Thyroid gland (tissue), 4 donors: ENCODE data around the gene LRBA.

Experiments
- CTCF ChIP-seq, 6 experiments: fragments of 200-600 bp in 3 of 6; fragments of 450-650 bp in 3 of 6; sonication (generic) in 3 of 6; IDR thresholded peaks; one replicate each; pipeline ENCODE4 v1.5.1; 2016 to 2019; ENCODE audit warnings: antibody characterized with exemption in 6 of 6, mild to moderate bottlenecking in 2 of 6, inconsistent platforms in 1 of 6, moderate library complexity in 1 of 6
- POLR2A ChIP-seq, 2 donors: fragments of 450-650 bp; IDR thresholded peaks; one replicate each; pipeline ENCODE4 v1.6.1; 2017; ENCODE audit warnings: antibody characterized with exemption in 2 of 2, mild to moderate bottlenecking in 2 of 2, moderate library complexity in 1 of 2

DNA sequence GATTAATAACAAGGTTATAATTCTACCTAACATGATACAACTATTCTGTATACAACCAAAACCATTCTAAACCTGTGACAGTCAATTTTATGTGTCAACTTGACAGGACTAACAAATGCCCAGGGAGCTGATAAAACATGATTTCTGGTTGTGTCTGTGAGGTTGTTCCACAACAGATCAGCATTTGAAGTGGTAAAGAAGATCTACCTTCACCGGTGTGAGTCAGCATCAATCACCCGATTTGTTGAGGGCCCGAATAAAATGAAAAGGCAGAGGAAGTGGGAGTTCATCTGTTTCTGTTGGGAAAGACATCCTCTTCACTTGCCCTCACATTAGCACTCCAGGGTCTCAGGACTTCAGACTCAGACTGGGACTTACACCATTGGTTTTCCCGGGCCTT, 245.2 kb downstream of the LRBA start:
- no peak for TF ChIP-seq CTCF (IDR thresholded peaks at IDR 0.05)
- TF ChIP-seq POLR2A (IDR thresholded peaks at IDR 0.05) = no peak
